CD14-positive monocyte (primary cell): ENCODE results near the gene LHPP. TPM values are rescaled to one million over a fixed set of nuclear protein-coding genes. Genes with fewer than 3 reads are reported as not detected.
A peak's percentile ranks its signal among the peaks of the same experiment; 100 is the strongest.

Experiments used
- DNase-seq, 3 donors: peaks; one replicate each; pipeline ENCODE4 v3.0.0-alpha.2; 2011 to 2022
- H2AFZ ChIP-seq: 2 replicates; pipeline ENCODE4 v1.6.0; 2012; ENCODE audit warnings: mild to moderate bottlenecking, low read depth, low read length, inconsistent platforms; ENCODE audit not compliant: insufficient read depth, poor library complexity, severe bottlenecking
- H3K27ac ChIP-seq, 2 donors: 1 replicate in 1 of 2; 2 replicates in 1 of 2; pipeline ENCODE4 v1.5.1; 2012 to 2013; ENCODE audit warnings: low read length in 2 of 2, control low read depth in 1 of 2, inconsistent platforms in 1 of 2, low read depth in 1 of 2, mild to moderate bottlenecking in 1 of 2
- H3K27me3 ChIP-seq, 2 donors: one replicate each; pipeline versions ENCODE4 v1.6.0 to v1.6.1; 2011 to 2013; ENCODE audit warnings: low read length in 2 of 2; ENCODE audit not compliant: control insufficient read depth in 2 of 2, insufficient read depth in 2 of 2
- H3K36me3 ChIP-seq, 2 donors: replicated peaks in 1 of 2; 1 replicate in 1 of 2; 2 replicates in 1 of 2; pipeline versions ENCODE4 v1.5.1 to v1.6.1; 2012 to 2013; ENCODE audit warnings: low read length in 2 of 2, control low read depth in 1 of 2, inconsistent platforms in 1 of 2, mild to moderate bottlenecking in 1 of 2; ENCODE audit not compliant: insufficient read depth in 2 of 2, control insufficient read depth in 1 of 2
- H3K4me1 ChIP-seq, 2 donors: 1 replicate in 1 of 2; 2 replicates in 1 of 2; pipeline versions ENCODE4 v1.5.1 to v1.6.1; 2012 to 2013; ENCODE audit warnings: low read length in 2 of 2, control low read depth in 1 of 2, inconsistent platforms in 1 of 2, mild to moderate bottlenecking in 1 of 2, moderate library complexity in 1 of 2; ENCODE audit not compliant: insufficient read depth in 2 of 2, control insufficient read depth in 1 of 2
- H3K4me2 ChIP-seq: replicated peaks from 2 replicates; pipeline ENCODE3; 2012; ENCODE audit warnings: low read length, moderate library complexity, mild to moderate bottlenecking; ENCODE audit not compliant: poor library complexity, severe bottlenecking; ENCODE audit errors: extremely low read depth
- H3K4me3 ChIP-seq, 3 experiments: fragments of 200-600 bp in 1 of 3; sonication (generic) in 1 of 3; replicated peaks in 1 of 3; 1 replicate in 2 of 3; 2 replicates in 1 of 3; pipeline ENCODE4 v1.5.1; 2011 to 2013; ENCODE audit warnings: low read length in 3 of 3, mild to moderate bottlenecking in 3 of 3, control low read depth in 2 of 3, low read depth in 2 of 3, inconsistent platforms in 1 of 3, moderate library complexity in 1 of 3
- H3K79me2 ChIP-seq: 2 replicates; pipeline ENCODE4 v1.6.0; 2012; ENCODE audit warnings: mild to moderate bottlenecking, control low read depth, inconsistent platforms, low read length, moderate library complexity; ENCODE audit not compliant: insufficient read depth
- H3K9ac ChIP-seq: 2 replicates; pipeline ENCODE4 v1.6.0; 2017; ENCODE audit warnings: low read length, mild to moderate bottlenecking; ENCODE audit not compliant: insufficient read depth, poor library complexity, severe bottlenecking
- H3K9me3 ChIP-seq, 2 donors: replicated peaks in 1 of 2; 1 replicate in 1 of 2; 2 replicates in 1 of 2; pipeline versions ENCODE4 v1.5.1 to v1.6.1; 2012 to 2013; ENCODE audit warnings: low read length in 2 of 2, control low read depth in 1 of 2; ENCODE audit not compliant: control insufficient read depth in 1 of 2, insufficient read depth in 1 of 2
- H4K20me1 ChIP-seq: 2 replicates; pipeline ENCODE4 v1.6.0; 2012; ENCODE audit warnings: mild to moderate bottlenecking, low read length, control low read depth, moderate library complexity; ENCODE audit not compliant: insufficient read depth
- H3K27ac Mint-ChIP-seq, 7 donors: one replicate each; pipeline ENCODE4 v1.8.0; 2020; ENCODE audit warnings: mild to moderate bottlenecking in 7 of 7, mixed read lengths in 7 of 7, moderate library complexity in 6 of 7, inconsistent platforms in 2 of 7
- H3K27me3 Mint-ChIP-seq, 3 donors: one replicate each; pipeline ENCODE4 v1.8.0; 2021 to 2022; ENCODE audit warnings: low read depth in 3 of 3, mild to moderate bottlenecking in 3 of 3, mixed read lengths in 3 of 3, moderate library complexity in 3 of 3, inconsistent platforms in 1 of 3
- H3K36me3 Mint-ChIP-seq, 2 donors: one replicate each; pipeline ENCODE4 v1.8.0; 2020; ENCODE audit warnings: mixed read lengths in 2 of 2, inconsistent platforms in 1 of 2, mild to moderate bottlenecking in 1 of 2
- H3K4me1 Mint-ChIP-seq: one replicate; pipeline ENCODE4 v1.8.0; 2020; ENCODE audit warnings: mild to moderate bottlenecking, mixed read lengths
- H3K4me3 Mint-ChIP-seq, 2 donors: one replicate each; pipeline ENCODE4 v1.8.0; 2020; ENCODE audit warnings: mild to moderate bottlenecking in 2 of 2, mixed read lengths in 2 of 2, moderate library complexity in 1 of 2
- H3K9me3 Mint-ChIP-seq, 7 donors: one replicate each; pipeline ENCODE4 v1.8.0; 2020 to 2022; ENCODE audit warnings: mixed read lengths in 7 of 7, mild to moderate bottlenecking in 6 of 7, moderate library complexity in 6 of 7, inconsistent platforms in 2 of 7
- CTCF ChIP-seq: fragments of 200-600 bp; IDR thresholded peaks from one replicate; pipeline ENCODE4 v1.8.0; 2022; ENCODE audit warnings: antibody characterized with exemption, mild to moderate bottlenecking
- WGBS: methylation state at CpG from one replicate; pipeline ENCODE4 v1.1.5; 2013; ENCODE audit warnings: missing lambda C conversion rate; ENCODE audit not compliant: insufficient coverage; 5-methylcytosine and 5-hydroxymethylcytosine counted together
- intact Hi-C, 2 donors: fragments of 100-400 bp; cut with micrococcal nuclease; formaldehyde crosslinking; loops; one replicate each; pipeline versions ENCODE4 v1.15.0 to v1.15.1; 2023
- polyA plus RNA-seq, 3 donors: library from polyadenylated mRNA; depleted of rRNA in 1 of 3; unstranded in 2 of 3; stranded (reverse) in 1 of 3; fragments of 300-500 nt in 2 of 3; fragments of >200 nt in 1 of 3; fragmentation: Illumina TruSeq in 2 of 3; gene quantifications; 1 replicate in 2 of 3; 2 replicates in 1 of 3; pipeline ENCODE4 v1.2.3, GENCODE V29; 2012 to 2021

The LHPP gene
- polyA plus RNA-seq, 3 donors, result 15.2 to 20.6 (median 19.5) TPM

GRCh38 chr10:124478515-124478914 lies 16.9 kb downstream of the LHPP start:
- Histone ChIP-seq H3K9me3 (no peaks in the 10 kb centered on the region), H3K27me3 (no peaks in the 10 kb centered on the region), H3K27ac (no peak overlapping the region), H3K4me3 (no peak overlapping the region), H3K4me2 (no peak overlapping the region), H4K20me1 (no peaks in the 10 kb centered on the region), H3K79me2 (no peaks in the 10 kb centered on the region), H3K36me3 (no peaks in the 10 kb centered on the region), H3K4me1 (no peaks in the 10 kb centered on the region), H2AFZ (no peak overlapping the region), H3K9ac (no peak overlapping the region)
- Mint-ChIP-seq H3K9me3 (no peaks in the 10 kb centered on the region), H3K27me3 (peaks cover 0 to 5% (median 0%) of the 10 kb centered on the region in 3 donors), H3K27ac (peak overlapping the region in 1 of 7 donors; percentile 13), H3K4me1 (no peaks in the 10 kb centered on the region), H3K36me3 (peaks cover 2 to 4% of the 10 kb centered on the region in 2 donors), H3K4me3 (no peak overlapping the region)
- intact Hi-C loops, result no loop called here
- no peak for TF ChIP-seq CTCF
- WGBS, result 99% methylated on average over 11 of the region's 14 CpGs
- DNase-seq, result no peak

- Mint-ChIP-seq H3K4me3 (no peak overlapping the region), H3K27ac (no peak overlapping the region), H3K9me3 (peaks cover 0 to 5% (median 0%) of the 10 kb centered on the region in 7 donors), H3K4me1 (no peaks in the 10 kb centered on the region), H3K36me3 (peaks cover 3 to 14% of the 10 kb centered on the region in 2 donors), H3K27me3 (peaks cover 0 to 5% (median 0%) of the 10 kb centered on the region in 3 donors)
- Histone ChIP-seq H3K9me3 (no peaks in the 10 kb centered on the region), H3K27me3 (no peaks in the 10 kb centered on the region), H3K27ac (no peak overlapping the region), H3K9ac (no peak overlapping the region), H3K4me1 (no peaks in the 10 kb centered on the region), H3K4me3 (no peak overlapping the region), H3K4me2 (no peak overlapping the region), H2AFZ (no peak overlapping the region), H4K20me1 (no peaks in the 10 kb centered on the region), H3K79me2 (no peaks in the 10 kb centered on the region), H3K36me3 (no peaks in the 10 kb centered on the region)
- intact Hi-C loops, result no loop called here
- no peak for TF ChIP-seq CTCF
- DNase-seq, result no peak
- WGBS, result 93% methylated on average over 3 of the region's 5 CpGs
Observed at GRCh38 chr10:124480860-124481259, 19.2 kb downstream of the LHPP start.
